Neural cell (in vitro differentiated cells): ENCODE data around the gene P3H3. TPM values are rescaled to one million over a fixed set of nuclear protein-coding genes. Genes with fewer than 3 reads are reported as not detected.

Experiments used
- H2AFZ ChIP-seq: fragments of 200-600, 300-800 bp; sonication (generic), shearing (Covaris generic); 2 replicates; pipeline ENCODE4 v1.6.0; 2014; ENCODE audit warnings: low read depth, mild to moderate bottlenecking, antibody characterized with exemption, low read length, moderate library complexity
- H3F3A ChIP-seq: fragments of 200-600 bp; shearing (Covaris generic); 2 replicates; pipeline ENCODE4 v1.6.1; 2016; ENCODE audit warnings: mild to moderate bottlenecking, moderate library complexity, mixed read lengths, antibody characterized with exemption, low read length; ENCODE audit not compliant: insufficient read depth, poor library complexity, severe bottlenecking
- H3K27ac ChIP-seq: fragments of 200-600, 300-800 bp; sonication (generic), shearing (Covaris generic); 2 replicates; pipeline ENCODE4 v1.5.1; 2014; ENCODE audit warnings: mild to moderate bottlenecking, low read length, moderate library complexity
- H3K27me3 ChIP-seq: fragments of 300-800, 200-600 bp; sonication (generic), shearing (Covaris generic); 2 replicates; pipeline ENCODE4 v1.6.0; 2014; ENCODE audit warnings: mild to moderate bottlenecking, low read depth, low read length, moderate library complexity; ENCODE audit not compliant: insufficient read depth
- H3K36me3 ChIP-seq: fragments of 300-800, 200-600 bp; sonication (generic), shearing (Covaris generic); 2 replicates; pipeline ENCODE4 v1.5.1; 2014; ENCODE audit warnings: mild to moderate bottlenecking, antibody characterized with exemption, low read length, moderate library complexity; ENCODE audit not compliant: insufficient read depth
- H3K4me2 ChIP-seq: fragments of 300-800, 200-600 bp; sonication (generic), shearing (Covaris generic); 2 replicates; pipeline ENCODE4 v1.6.0; 2014; ENCODE audit warnings: mild to moderate bottlenecking, low read length
- H3K4me3 ChIP-seq: fragments of 300-800, 200-600 bp; sonication (generic), shearing (Covaris generic); 2 replicates; pipeline ENCODE4 v1.5.1; 2014; ENCODE audit warnings: mild to moderate bottlenecking, low read length, moderate library complexity
- H3K79me2 ChIP-seq: fragments of 200-600 bp; shearing (Covaris generic); replicated peaks from 2 replicates; pipeline ENCODE4 v1.6.0; 2014; ENCODE audit warnings: mild to moderate bottlenecking, low read length, moderate library complexity; ENCODE audit not compliant: insufficient read depth
- H3K9ac ChIP-seq: fragments of 300-800, 200-600 bp; sonication (generic), shearing (Covaris generic); 2 replicates; pipeline ENCODE4 v1.6.1; 2016; ENCODE audit warnings: mild to moderate bottlenecking, low read length, mixed read lengths
- H3K9me2 ChIP-seq: fragments of 200-600 bp; shearing (Covaris generic); 2 replicates; pipeline ENCODE4 v1.6.1; 2016; ENCODE audit warnings: mild to moderate bottlenecking, low read length, mixed read lengths; ENCODE audit not compliant: insufficient read depth
- H3K9me3 ChIP-seq: fragments of 200-600, 300-800 bp; sonication (generic), shearing (Covaris generic); 2 replicates; pipeline ENCODE4 v1.6.1; 2016; ENCODE audit warnings: mild to moderate bottlenecking, mixed run types, low read length, moderate library complexity, mixed read lengths
- H4K20me1 ChIP-seq: fragments of 200-600 bp; shearing (Covaris generic); 2 replicates; pipeline ENCODE4 v1.6.1; 2016; ENCODE audit warnings: mild to moderate bottlenecking, mixed run types; ENCODE audit not compliant: insufficient read depth
- EP300 ChIP-seq: fragments of 450-650 bp; conservative IDR thresholded peaks from 2 replicates; pipeline ENCODE4 v1.6.1; 2014; ENCODE audit warnings: antibody characterized with exemption, mild to moderate bottlenecking, moderate library complexity; ENCODE audit not compliant: poor library complexity, severe bottlenecking
- EZH2 ChIP-seq: fragments of 200-600, 300-800 bp; shearing (Covaris generic), sonication (generic); IDR thresholded peaks from 2 replicates; pipeline ENCODE4 v1.6.1; 2014; ENCODE audit warnings: antibody characterized with exemption, low read length, borderline replicate concordance, mild to moderate bottlenecking; ENCODE audit not compliant: insufficient read depth, poor library complexity, severe bottlenecking
- MXI1 ChIP-seq: fragments of 450-650 bp; conservative IDR thresholded peaks from 2 replicates; pipeline ENCODE4 v1.6.1; 2014; ENCODE audit warnings: antibody characterized with exemption, mild to moderate bottlenecking; ENCODE audit not compliant: poor library complexity, severe bottlenecking
- POLR2AphosphoS5 ChIP-seq: IDR thresholded peaks from 2 replicates; pipeline ENCODE4 v1.6.1; 2012
- RAD21 ChIP-seq: fragments of 450-650 bp; conservative IDR thresholded peaks from 2 replicates; pipeline ENCODE4 v1.6.1; 2014; ENCODE audit warnings: antibody characterized with exemption, mild to moderate bottlenecking, moderate library complexity
- REST ChIP-seq: IDR thresholded peaks from 2 replicates; pipeline ENCODE4 v1.6.1; 2012; ENCODE audit warnings: borderline replicate concordance
- SMC3 ChIP-seq: fragments of 450-650 bp; conservative IDR thresholded peaks from 2 replicates; pipeline ENCODE4 v1.6.1; 2014; ENCODE audit warnings: antibody characterized with exemption, mild to moderate bottlenecking, moderate library complexity; ENCODE audit not compliant: poor library complexity
- TAF1 ChIP-seq: IDR thresholded peaks from 2 replicates; pipeline ENCODE4 v1.6.1; 2012; ENCODE audit warnings: low read depth
- polyA plus RNA-seq: library from polyadenylated mRNA; depleted of rRNA; stranded (reverse); fragments of >200 nt; gene quantifications from 2 replicates; pipeline ENCODE4 v1.2.3, GENCODE V29; 2014
- TF ChIP-seq, protein P1 (sequence below): fragments of 450-650 bp; IDR thresholded peaks from 2 replicates; pipeline ENCODE4 v1.5.1; 2014; ENCODE audit warnings: antibody characterized with exemption, mild to moderate bottlenecking, moderate library complexity; ENCODE audit not compliant: poor library complexity, severe bottlenecking

Gene P3H3
- polyA plus RNA-seq, 1 donor from 2014 or later, result 58.9 TPM

DNA sequence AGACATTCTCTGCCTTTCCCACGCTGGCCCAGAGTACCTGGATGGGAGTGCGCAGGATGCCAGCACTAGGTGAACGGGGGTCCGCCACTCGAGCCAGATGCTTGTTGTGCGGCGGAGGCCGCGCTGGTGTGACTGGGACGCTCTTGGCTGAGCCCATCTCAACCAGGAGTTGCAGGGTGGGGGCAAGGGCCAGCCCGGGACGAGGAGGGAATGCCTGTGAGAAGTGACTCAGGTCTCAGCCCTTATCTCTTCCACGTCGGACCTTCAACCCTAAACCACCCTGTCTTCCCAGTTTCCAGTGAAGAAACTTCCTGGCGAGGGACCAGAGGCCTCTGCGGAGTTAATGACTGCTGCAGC is 22.6 kb downstream of the P3H3 start:
- Histone ChIP-seq H3K4me2 (no peak overlapping the region), H3K9me3 (no peaks in the 10 kb centered on the region), H2AFZ (no peak overlapping the region), H3K27me3 (no peaks in the 10 kb centered on the region), H3K27ac (no peak overlapping the region), H3K9me2 (no peaks in the 10 kb centered on the region), H4K20me1 (no peaks in the 10 kb centered on the region), H3K36me3 (no peaks in the 10 kb centered on the region), H3F3A (peaks cover 5% of the 10 kb centered on the region), H3K4me3 (peak overlapping the region; percentile 75), H3K79me2 (peaks cover 30% of the 10 kb centered on the region), H3K9ac (no peak overlapping the region)
- TF ChIP-seq SMC3, result no peak
- no peak for TF ChIP-seq EZH2
- TF ChIP-seq, protein P1, sequence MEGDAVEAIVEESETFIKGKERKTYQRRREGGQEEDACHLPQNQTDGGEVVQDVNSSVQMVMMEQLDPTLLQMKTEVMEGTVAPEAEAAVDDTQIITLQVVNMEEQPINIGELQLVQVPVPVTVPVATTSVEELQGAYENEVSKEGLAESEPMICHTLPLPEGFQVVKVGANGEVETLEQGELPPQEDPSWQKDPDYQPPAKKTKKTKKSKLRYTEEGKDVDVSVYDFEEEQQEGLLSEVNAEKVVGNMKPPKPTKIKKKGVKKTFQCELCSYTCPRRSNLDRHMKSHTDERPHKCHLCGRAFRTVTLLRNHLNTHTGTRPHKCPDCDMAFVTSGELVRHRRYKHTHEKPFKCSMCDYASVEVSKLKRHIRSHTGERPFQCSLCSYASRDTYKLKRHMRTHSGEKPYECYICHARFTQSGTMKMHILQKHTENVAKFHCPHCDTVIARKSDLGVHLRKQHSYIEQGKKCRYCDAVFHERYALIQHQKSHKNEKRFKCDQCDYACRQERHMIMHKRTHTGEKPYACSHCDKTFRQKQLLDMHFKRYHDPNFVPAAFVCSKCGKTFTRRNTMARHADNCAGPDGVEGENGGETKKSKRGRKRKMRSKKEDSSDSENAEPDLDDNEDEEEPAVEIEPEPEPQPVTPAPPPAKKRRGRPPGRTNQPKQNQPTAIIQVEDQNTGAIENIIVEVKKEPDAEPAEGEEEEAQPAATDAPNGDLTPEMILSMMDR, result no peak
- TF ChIP-seq MXI1, result no peak
- no peak for TF ChIP-seq POLR2AphosphoS5
- TF ChIP-seq EP300, result no peak
- no peak for TF ChIP-seq RAD21
- no peak for TF ChIP-seq REST
- TF ChIP-seq TAF1, result no peak

DNA sequence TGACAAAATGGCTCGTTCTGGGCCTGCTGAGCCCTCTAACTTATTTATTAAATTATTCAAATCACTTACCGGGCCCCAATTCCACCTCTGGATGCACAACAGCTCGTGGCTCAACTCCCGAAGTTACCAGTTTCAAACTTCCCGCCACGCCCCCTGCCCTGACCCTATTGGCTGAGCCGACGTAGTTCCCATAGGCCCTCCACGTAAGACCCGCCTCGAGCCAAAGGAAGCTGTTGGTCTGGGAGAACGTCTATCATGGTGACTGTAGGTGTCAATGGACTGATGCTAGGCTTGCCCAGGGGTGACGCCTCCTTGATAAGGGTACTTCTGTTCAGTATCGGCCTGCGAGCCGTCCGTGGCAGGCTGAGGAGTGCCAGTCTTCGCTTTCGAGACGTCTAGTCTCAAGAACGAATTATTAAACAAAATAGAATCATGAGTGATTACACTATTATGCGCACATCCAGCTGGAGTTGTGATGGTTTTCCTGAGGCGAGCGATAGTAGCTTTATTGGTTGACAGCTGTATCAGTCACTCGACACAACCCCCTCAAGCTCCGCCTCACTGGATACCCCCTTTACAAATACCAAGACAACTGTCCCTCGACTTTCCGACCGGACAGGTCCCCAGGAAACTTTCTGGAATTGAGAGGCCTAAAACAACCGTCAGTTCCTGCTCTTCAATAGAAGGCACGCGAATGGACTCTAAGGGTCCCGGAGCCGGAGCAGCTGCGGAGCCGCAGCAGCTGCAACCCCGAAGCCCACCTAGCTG is 23.1 kb downstream of the P3H3 start, which contains the start of gene CDCA3:
Gene CDCA3 (minus strand): TSS at position 134 of the 768 bp plus-strand sequence. CDS start 334 bp downstream, outside the sequence.
- peaks cover 5% of the 10 kb centered on the region for H3F3A ChIP-seq
- peak within 1 kb of the TSS; percentile 75 for H3K4me3 ChIP-seq
- H2AFZ ChIP-seq, result peak within 1 kb of the TSS; percentile 56
- peak within 1 kb of the TSS; percentile 87 for H3K9ac ChIP-seq
- H4K20me1 ChIP-seq, result no peaks in the 10 kb centered on the region
- TF ChIP-seq POLR2AphosphoS5, result peak; percentile 74
- TF ChIP-seq, protein P1, result no peak
- peak; percentile 89 for TF ChIP-seq REST
- TF ChIP-seq SMC3, result peak; percentile 54
- no peak for TF ChIP-seq EZH2
- TF ChIP-seq EP300, result peak; percentile 59
- no peak for TF ChIP-seq TAF1
- peak; percentile 38 for TF ChIP-seq RAD21
- TF ChIP-seq MXI1, result peak; percentile 98
- peak within 1 kb of the TSS; percentile 98 for H3K27ac ChIP-seq
- H3K27me3 ChIP-seq, result no peaks in the 10 kb centered on the region
- H3K4me2 ChIP-seq, result no peak within 1 kb of the TSS
- no peaks in the 10 kb centered on the region for H3K36me3 ChIP-seq
- H3K9me3 ChIP-seq, result no peaks in the 10 kb centered on the region
- no peaks in the 10 kb centered on the region for H3K9me2 ChIP-seq
- peaks cover 30% of the 10 kb centered on the region for H3K79me2 ChIP-seq
